ES-I3 (cell line): Measurements from ENCODE around the gene NAV1.
"Not testable (repeated sequence)": the region's sequence is repeated elsewhere in the genome, so short reads cannot be mapped to it uniquely, and the experiment has no call there.

Experiments used
- H3K36me3 ChIP-seq: 2 replicates; pipeline ENCODE4 v1.6.1; 2013; ENCODE audit warnings: mild to moderate bottlenecking, low read length, control low read depth, moderate library complexity; ENCODE audit not compliant: insufficient read depth
- H3K4me1 ChIP-seq: 2 replicates; pipeline ENCODE4 v1.6.1; 2013; ENCODE audit warnings: mild to moderate bottlenecking, control low read depth, low read length; ENCODE audit not compliant: insufficient read depth
- H3K9ac ChIP-seq: 2 replicates; pipeline ENCODE4 v1.6.1; 2013; ENCODE audit warnings: low read depth, mild to moderate bottlenecking, low read length, moderate library complexity
- H3K9me3 ChIP-seq: 2 replicates; pipeline ENCODE4 v1.6.1; 2013; ENCODE audit warnings: mild to moderate bottlenecking, low read length, moderate library complexity; ENCODE audit not compliant: control insufficient read depth, insufficient read depth

Gene NAV1, protein sequence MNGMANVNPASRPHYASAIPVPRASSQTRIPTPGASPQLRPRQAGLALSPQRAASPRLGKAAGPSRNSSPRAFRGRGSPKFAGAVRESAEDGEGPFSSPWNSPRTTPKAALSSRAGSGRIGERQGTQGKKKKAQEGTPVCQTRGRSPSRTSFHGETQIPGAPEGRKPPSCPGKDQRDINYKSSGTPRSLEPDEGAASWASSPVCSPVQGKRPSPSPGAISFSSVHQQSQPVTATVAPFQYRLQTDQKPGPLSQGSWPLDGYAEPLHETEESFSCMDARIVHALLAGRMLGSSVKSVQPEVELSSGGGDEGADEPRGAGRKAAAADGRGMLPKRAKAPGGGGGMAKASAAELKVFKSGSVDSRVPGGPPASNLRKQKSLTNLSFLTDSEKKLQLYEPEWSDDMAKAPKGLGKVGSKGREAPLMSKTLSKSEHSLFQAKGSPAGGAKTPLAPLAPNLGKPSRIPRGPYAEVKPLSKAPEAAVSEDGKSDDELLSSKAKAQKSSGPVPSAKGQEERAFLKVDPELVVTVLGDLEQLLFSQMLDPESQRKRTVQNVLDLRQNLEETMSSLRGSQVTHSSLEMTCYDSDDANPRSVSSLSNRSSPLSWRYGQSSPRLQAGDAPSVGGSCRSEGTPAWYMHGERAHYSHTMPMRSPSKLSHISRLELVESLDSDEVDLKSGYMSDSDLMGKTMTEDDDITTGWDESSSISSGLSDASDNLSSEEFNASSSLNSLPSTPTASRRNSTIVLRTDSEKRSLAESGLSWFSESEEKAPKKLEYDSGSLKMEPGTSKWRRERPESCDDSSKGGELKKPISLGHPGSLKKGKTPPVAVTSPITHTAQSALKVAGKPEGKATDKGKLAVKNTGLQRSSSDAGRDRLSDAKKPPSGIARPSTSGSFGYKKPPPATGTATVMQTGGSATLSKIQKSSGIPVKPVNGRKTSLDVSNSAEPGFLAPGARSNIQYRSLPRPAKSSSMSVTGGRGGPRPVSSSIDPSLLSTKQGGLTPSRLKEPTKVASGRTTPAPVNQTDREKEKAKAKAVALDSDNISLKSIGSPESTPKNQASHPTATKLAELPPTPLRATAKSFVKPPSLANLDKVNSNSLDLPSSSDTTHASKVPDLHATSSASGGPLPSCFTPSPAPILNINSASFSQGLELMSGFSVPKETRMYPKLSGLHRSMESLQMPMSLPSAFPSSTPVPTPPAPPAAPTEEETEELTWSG (N-terminal part only)

DNA sequence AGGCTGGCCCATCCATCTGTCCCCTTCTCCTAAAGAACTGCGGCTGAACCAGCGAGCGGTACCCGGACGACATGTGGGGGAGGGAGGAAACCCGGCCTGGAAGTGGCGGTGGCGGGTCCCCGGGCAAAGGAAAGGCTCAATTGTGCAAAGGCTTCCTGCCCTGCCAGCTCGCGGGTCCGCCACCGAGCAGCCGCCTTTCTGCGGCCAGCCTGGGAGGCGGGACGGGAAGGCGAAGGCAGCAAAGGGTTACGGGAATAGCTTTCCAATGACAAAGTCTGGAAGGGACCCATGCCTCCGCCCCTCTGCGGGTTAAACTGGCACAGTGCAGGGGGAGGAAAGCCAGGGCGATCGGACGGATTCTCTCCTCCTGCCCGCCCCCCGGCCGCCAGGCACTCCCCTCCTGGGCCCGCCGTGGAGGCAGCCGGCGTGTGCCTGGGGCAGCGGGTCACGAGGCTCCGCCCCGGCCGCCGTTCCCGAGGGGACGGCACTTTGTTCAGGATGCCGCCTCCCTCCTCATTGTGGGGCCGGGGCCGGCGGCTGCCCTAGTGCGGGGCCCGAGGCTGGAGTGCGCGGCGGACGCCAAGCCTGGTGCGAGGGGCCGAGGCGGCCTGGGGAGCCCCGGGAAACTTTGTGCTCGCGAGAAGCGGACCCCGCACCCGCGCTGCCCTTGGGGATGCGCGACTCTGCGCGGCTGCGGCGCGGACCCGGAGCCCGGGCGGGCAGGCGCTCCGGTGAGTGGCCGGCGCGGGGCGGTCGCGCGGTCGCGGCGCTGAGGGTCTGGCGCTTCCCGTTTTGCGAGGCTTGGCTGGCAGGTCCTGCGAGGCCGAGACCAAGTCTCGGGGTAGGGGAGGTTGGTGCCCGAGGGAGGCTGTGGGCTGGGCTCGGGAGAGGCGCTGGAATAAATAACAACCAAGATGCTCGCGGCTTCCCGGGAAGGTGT is at the start of gene NAV1:
Gene NAV1, plus strand, starts transcription at position 516 of the 940 bp plus-strand sequence. CDS start 83,758 bp downstream, outside the sequence.
- Histone ChIP-seq H3K36me3 (no peaks in the 10 kb centered on the region), H3K4me1 (peaks cover 17% of the 10 kb centered on the region), H3K9ac (peak within 1 kb of the TSS; percentile 81; the same call in 1 of the 2 replicates), H3K9me3 (no peaks in the 10 kb centered on the region)

DNA sequence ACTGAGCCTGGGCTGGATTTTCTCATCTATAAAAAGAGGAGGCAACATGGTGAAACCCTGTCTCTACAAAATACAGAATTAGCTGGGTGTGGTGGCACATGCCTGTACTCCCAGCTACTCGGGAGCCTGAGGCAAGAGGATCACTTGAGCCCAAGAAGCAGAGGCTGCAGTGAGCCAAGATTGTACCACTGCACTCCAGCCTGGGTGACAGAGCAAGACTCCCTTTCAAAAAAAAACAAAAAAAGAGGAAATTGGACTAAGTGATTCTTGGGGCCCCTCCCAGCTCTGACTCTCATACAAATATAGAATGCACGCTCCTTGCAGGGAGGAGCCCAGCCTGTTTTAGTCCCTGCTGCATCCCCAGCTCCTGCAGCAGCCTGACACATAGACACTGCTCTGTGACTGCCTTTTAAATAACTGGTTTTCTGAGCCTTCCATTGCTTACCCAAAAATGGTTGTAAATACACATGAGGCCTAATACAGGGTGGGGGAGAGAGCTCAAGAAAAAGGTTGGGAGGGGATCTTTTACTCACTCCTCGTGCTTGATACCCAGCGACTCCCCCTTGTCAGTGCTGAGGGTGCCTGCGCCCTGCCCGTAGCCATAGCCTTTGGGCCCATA is 49.2 kb upstream of the NAV1 start:
- Histone ChIP-seq H3K4me1 (no peaks in the 10 kb centered on the region), H3K9ac (no peak overlapping the region), H3K36me3 (no peaks in the 10 kb centered on the region; the same call in 1 of the 2 replicates), H3K9me3 (no peaks in the 10 kb centered on the region)

DNA sequence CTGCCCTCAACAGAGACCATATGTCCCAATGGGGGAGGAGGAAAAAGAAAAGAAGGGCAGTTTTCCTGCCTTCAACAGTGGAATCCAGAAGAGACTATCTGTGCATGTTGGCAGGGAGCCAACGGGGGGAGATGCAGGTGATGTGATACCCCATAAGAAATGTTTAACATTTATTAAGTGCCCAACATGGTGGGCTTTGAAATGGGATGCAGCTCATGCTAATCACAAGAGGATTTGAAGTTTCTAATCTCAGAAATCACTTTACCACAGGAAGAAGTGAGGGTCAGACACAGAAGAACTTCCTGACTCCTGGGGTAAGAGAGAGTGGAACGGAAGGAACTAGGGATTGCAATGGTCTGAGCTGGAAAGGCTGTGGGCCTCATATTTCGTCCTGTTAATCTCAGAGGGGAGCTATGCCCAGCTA is 48.2 kb upstream of the NAV1 start:
- H3K36me3 ChIP-seq = no peaks in the 10 kb centered on the region; the same call in 1 of the 2 replicates
- no peak overlapping the region for H3K9ac ChIP-seq
- no peaks in the 10 kb centered on the region for H3K9me3 ChIP-seq
- no peaks in the 10 kb centered on the region for H3K4me1 ChIP-seq

DNA sequence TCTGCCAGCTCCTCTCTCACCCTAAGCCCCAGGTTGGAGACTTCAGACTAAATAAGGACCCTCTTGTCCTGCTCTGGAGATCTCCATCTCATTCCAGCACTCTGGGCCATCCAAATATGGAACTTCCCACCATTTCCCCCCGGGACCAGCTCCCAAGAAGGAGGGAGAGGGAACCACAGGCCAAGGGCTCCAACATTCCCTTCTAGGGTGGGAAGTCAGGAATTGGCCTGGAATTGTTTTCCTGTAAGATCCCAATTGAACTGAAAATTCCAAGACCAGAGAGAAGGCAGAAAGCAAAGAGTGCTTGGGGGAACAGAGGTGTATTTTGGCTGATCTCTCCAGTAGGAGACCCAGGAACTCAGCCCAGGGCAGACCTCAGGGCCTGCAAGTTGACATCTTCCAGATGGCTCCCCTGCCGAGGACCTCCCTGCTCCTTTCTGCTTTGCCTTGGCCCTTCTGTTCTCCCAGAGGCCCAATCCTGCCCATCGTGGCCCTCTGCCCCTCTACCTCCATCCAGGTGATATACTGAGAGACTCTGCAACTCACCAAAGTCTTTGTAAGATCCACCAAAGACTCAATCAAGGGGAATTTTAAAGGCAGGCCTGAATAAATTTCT is 46.9 kb upstream of the NAV1 start:
- Histone ChIP-seq H3K4me1 (no peaks in the 10 kb centered on the region), H3K36me3 (no peaks in the 10 kb centered on the region), H3K9me3 (no peaks in the 10 kb centered on the region), H3K9ac (no peak overlapping the region)

DNA sequence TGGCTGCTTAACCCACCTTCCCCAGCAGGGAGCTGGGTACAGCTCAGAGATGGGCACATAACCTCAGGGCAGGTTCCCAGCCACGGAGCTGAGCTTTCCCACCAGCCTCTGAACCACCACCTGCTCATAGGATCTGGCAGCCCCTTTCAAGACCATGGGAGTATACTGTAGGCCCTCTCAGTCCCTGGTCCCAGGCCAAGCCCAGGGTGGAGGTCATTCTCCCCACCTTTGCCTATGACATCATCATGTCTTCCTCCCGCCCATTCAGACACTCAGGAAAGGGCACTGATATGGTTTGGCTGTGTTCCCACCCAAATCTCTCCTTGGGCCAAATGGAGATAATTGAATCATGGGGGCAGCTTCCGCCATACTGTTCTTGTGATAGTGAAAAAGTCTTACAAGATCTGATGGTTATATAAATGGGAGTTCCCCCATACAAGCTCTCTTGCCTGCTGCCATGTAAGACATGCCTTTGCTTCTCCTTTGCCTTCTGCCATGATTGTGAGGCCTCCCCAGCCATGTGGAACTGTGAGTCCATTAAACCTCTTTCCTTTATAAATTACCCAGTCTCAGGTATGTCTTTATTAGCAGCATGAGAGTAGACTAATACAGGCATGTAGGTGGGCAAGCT is 45.8 kb upstream of the NAV1 start:
- H3K9ac ChIP-seq, H3K9me3 ChIP-seq, H3K36me3 ChIP-seq, H3K4me1 ChIP-seq: not testable (repeated sequence)

DNA sequence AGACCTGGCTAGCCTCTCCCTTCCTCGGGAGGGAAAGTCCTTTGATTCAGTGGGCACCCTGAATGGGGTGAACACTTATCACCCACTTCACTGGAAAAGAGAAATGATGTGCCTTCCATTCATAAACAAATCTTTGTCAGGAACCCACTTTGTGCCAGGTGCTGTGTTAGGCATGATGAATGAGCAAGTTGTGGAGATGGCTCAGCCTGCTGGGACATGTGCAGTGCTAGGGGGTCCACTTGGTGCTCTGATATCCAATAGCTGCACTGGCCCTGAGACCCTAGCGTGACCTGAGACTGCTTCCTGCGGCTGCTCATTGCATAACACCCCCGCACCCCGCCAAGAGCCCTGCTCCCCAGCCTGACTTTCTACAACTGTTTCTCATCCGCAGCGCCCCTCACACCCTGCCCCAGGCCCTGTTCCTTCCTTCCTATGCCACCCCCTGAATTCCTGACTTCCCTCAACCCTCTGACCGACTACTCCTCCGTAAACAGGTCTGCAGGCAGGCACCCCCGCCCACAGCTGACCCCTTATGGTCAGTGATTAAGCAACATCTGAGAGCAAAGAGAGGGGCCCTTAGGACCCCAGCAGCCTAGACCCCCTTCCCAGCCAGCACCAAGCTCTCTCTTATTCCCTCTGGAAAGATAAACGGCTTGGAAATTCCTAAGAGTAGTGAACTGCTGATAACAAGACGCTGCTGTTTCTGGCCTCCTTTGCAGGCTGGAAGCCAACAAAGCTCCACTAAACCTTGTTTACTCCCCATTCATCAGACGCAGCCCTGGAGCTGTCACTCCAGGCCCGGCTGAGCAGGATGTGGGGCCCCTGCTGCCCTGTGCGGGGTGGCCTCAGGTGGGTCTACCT is 44.9 kb upstream of the NAV1 start:
- Histone ChIP-seq H3K36me3 (no peaks in the 10 kb centered on the region), H3K4me1 (no peaks in the 10 kb centered on the region), H3K9ac (no peak overlapping the region), H3K9me3 (no peaks in the 10 kb centered on the region)

DNA sequence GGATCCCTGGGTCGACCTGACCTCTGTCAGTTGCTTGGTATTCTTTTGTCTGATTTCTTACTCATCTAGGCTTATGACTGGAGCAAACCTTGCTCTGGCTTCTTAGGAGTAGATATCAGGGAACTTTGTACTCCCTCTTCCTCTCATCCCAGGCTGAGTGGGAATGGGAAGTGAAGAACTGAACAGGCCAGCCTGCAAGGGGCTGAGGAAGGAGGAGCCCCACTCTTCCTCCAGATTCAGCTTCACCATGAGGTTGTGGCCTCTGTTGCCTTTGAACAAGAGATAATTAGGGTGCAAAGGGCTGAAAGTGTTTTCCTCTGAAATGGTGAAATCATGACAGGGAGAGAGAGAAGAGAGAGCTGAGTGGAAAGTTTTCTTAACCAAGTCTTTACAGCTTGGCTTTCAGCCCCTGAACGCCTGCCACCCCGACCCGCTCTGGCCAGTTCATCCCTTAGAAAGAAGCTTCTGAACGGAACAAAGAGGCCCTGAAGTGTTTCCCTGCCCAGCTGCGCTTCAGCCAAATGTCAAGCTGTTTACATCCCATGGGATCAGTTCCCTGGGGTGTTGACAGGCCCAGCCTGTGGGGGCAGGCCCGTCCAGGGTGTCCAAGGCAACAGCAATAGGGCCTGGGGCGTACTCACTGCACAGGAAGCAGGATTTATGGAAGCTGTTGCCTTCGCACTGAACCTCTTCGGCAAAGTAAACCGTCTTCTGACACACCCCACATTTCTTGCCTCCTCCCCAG is 43.2 kb upstream of the NAV1 start:
- H3K4me1 ChIP-seq = peaks cover 9% of the 10 kb centered on the region; the same call in 1 of the 2 replicates
- no peaks in the 10 kb centered on the region for H3K9me3 ChIP-seq
- H3K36me3 ChIP-seq = no peaks in the 10 kb centered on the region
- H3K9ac ChIP-seq = no peak overlapping the region

DNA sequence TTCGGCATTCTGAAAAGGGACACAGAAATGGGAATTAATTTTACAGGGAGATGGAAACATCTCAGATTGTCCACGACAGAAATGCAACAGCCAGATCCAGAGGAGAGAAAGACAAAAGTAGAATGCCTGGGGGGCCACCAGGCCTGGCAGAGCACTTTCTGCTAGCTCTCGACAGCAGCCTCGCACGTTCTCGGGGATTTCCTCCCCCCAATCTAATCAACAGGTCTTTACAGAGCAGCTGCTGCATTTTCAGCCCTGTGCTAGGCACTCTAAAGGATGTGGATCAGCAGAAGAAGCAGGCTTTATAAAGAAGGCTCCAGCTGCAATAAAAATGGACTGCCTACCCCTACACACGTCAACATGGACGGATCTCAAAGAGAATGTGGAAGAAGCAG is 42.6 kb upstream of the NAV1 start:
- Histone ChIP-seq H3K9ac (no peak overlapping the region), H3K36me3 (no peaks in the 10 kb centered on the region), H3K9me3 (no peaks in the 10 kb centered on the region), H3K4me1 (peaks cover 15% of the 10 kb centered on the region; the same call in 1 of the 2 replicates)

DNA sequence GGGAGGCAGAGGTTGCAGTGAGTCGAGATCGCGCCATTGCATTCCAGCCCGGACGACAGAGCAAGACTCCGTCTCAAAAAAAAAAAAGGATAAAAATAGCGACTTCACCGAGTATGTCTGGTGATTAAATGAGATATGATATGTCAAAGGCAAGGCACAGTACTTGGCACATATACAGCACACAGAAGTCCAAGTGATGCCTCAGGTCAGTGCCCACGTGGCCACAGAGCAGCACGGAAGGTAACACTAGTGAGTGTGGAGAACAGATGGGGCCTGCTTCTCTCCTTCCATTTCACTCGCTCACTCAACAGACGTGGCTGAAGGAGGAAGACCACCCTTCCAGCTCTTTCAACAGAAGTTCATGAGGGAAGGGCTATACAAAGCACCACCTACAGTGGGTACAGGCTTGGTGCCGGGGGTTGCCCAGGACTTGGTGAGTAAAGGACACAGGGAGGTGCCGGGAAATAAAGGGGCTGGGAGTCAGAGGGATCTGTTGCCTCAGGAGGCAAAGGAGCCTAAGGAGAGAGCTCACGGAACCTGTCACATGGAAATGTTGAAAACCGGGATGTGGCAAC is 40.9 kb upstream of the NAV1 start:
- H3K36me3 ChIP-seq = no peaks in the 10 kb centered on the region
- peaks cover 26% of the 10 kb centered on the region for H3K4me1 ChIP-seq
- no peak overlapping the region for H3K9ac ChIP-seq
- no peaks in the 10 kb centered on the region for H3K9me3 ChIP-seq

DNA sequence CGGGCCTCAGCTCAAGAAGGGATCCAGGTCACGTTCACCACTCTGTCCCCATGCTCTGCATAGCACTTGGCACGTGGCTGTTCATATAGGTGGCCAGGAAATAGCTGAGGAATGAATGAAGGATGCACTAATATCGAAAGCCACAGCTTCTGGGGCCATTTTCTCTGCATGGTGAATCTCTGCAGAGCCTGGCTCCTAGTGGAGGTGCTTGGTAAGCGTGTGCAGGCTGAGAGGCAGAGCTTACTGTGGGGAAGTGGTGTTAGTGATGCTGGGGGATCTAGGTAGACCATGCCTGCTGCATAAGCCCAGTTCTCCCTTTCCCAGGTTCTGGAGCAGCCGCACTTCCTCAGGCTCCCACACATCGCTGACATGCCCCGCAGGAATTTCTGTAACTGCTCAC is 40.3 kb upstream of the NAV1 start:
- H3K4me1 ChIP-seq = peaks cover 32% of the 10 kb centered on the region
- no peaks in the 10 kb centered on the region for H3K36me3 ChIP-seq
- no peak overlapping the region for H3K9ac ChIP-seq
- no peaks in the 10 kb centered on the region for H3K9me3 ChIP-seq

DNA sequence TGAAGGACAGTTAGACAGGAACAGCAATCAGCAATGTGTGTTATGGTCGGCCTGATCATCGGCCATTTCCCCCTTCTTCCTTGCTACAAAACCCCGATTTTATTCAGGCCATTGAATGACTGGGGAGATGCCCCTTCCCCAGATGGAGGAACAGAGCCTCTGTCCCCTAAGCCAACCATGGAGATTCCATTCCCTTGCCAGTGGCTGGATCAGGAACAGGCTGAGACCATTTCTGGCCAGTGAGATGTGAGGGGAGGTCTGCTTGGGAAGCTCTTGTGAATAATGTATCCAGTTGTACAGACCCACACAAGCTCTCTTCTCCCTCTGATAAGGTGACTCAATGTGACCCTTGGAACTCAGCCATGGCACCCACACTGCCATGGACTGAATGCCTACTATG is 39.7 kb upstream of the NAV1 start:
- Histone ChIP-seq H3K9me3 (no peaks in the 10 kb centered on the region), H3K36me3 (no peaks in the 10 kb centered on the region), H3K9ac (no peak overlapping the region), H3K4me1 (peaks cover 38% of the 10 kb centered on the region)
